GM18498 (cell line): ENCODE data around the gene CSNK1A1L.

ENCODE experiments used
- ATAC-seq: cut with Tn5 transposase; IDR thresholded peaks from one replicate; pipeline ENCODE4 v1.9.1; 2021; ENCODE audit warnings: mild to moderate bottlenecking, moderate library complexity; ENCODE audit not compliant: unreplicated experiment

The CSNK1A1L gene

GRCh38 chr13:37105251-37105714 is at the start of gene CSNK1A1L:
Gene CSNK1A1L, minus strand, starts transcription at chr13:37105664. Its CDS starts 408 bp downstream, at chr13:37105256.
- no peak for ATAC-seq

DNA sequence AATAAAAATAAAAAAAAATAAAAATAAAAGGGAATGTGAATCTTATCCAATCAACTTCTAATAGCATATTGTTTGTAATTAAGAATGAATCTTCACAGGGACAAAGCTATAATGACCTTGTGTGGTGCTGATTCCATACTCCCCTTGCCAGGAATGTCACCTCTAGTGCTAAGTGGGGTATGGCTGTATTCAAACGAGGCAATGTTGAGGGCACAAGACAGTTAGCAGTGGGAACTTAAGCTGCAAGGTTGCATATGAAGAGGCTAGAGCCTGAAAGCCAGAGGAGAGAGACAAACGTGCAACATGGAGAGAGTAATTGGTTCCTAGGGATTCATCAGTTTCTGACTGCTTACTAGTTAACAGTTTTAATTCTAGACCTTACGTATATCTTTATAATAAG is 43.9 kb upstream of the CSNK1A1L start:
- ATAC-seq, result no peak

GRCh38 chr13:37148501-37148900 is 43.0 kb upstream of the CSNK1A1L start:
- ATAC-seq, result no peak

GRCh38 chr13:37144661-37145060 is 39.2 kb upstream of the CSNK1A1L start:
- no peak for ATAC-seq

DNA sequence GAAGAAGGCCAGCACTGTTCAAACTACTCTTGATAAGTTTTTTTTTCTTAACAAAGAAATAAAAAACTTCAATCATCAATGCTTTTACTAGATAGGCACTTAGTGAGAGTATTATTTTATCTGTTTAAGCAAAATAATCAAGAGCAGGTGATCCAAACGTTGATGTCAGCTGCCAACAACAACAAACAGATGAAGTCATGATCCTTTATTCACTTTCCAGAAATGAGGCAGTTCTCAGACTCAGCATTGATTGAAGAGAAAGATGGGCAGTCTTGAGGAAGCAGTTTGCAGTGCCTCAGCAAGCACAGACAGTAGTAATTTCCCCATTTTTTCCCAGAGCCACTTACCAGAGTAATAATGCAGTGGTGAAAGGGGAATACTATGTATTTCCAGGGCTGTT is 38.4 kb upstream of the CSNK1A1L start:
- no peak for ATAC-seq

GRCh38 chr13:37142877-37143276 is 37.4 kb upstream of the CSNK1A1L start:
- ATAC-seq, result no peak

DNA sequence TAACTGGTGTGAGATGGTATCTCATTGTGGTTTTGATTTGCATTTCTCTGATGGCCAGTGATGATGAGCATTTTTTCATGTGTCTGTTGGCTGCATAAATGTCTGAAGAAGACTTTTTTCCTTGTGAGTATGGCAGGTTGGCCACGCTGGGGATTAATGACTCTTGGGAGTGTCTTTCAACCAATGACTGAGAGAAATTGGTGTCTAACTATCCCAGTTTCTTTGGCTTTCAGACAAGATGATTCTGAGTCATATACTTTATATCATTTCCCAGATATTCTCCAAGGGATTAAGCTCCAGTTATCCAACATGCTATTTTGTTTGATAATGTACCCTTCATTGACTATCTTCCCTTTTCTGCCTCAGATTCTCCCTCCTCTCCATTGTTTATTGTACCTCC is 35.5 kb upstream of the CSNK1A1L start:
- ATAC-seq, result no peak

GRCh38 chr13:37139356-37139755 is 33.9 kb upstream of the CSNK1A1L start:
- no peak for ATAC-seq

DNA sequence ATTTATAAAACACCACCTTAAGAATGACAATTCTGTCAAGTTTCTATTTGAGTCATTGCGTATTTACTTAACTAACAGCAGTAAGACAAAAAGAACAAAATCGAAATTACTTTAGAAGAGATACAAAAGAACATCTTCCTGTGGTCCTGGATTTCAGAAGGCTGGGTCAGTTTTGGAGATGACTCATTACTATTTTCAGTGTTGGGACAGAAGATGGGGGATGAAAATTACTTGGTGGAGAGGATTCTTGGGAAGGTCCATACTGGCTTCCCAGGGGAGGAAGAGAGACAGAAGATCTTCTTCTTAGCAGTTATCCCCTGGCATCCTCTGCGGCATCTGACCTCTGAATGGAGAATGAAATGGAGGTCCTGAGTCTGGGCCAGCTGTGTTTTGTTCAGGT is 33.5 kb upstream of the CSNK1A1L start:
- ATAC-seq, result no peak

DNA sequence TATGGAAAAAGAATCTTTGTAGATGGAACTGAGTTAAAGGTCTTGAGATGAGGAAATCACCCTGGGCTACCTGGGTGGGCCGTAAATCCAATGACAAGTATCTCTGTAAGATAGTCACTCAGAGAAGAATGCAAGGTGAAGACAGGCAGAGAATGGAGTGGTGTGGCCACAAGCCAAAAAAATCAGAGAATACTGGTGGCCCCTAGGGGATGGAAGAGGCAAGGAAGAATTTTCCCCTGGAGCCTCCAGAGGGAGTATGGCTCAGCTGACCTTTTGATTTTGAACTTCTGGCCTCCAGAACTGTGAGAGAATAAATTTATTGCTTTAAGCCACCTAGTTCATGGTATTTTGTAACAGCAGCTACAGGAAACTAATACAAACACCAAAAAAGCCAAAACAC is 32.7 kb upstream of the CSNK1A1L start:
- no peak for ATAC-seq

DNA sequence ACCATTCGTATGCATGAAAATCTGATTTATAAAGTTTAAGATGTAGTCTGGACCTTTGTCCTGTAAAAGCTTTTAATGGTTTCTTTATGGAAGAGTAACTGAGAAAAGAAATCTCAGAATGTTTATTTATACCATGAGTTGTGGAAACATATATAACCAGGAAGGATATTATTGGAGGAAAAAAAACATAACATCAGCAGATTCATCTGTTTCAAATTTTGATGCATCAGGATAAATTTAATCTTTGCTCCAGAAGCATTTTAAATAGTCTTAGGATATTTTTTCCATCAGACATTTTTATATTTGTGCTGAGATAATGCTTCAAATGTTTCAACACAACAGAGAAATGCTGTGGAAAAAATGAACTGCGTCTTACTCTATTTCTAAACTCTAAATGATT is 31.2 kb upstream of the CSNK1A1L start:
- ATAC-seq, result no peak

- no peak for ATAC-seq
Observed at GRCh38 chr13:37136187-37136586, 30.7 kb upstream of the CSNK1A1L start.

- ATAC-seq, result no peak
Observed at GRCh38 chr13:37134411-37135041, 29.1 kb upstream of the CSNK1A1L start.

GRCh38 chr13:37132211-37132610 is 26.7 kb upstream of the CSNK1A1L start:
- no peak for ATAC-seq

DNA sequence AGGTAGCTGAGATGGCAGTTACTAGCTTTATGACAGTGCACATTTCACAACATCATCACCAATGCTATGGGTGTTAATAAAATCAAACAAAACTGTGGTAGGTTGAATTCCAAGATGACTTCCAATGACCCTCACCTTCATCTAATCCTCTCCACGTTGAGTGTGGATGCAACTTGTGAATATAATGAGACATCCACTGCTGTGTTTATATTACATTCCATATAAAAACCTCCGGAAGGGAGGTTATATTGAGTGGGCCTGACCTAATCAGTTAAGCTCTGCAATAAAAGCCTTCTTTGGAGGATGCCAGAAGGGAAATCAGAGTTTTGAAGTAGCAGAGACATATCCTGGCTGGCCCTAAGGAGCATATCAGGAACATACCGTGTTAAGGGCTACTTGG is 25.6 kb upstream of the CSNK1A1L start:
- no peak for ATAC-seq

DNA sequence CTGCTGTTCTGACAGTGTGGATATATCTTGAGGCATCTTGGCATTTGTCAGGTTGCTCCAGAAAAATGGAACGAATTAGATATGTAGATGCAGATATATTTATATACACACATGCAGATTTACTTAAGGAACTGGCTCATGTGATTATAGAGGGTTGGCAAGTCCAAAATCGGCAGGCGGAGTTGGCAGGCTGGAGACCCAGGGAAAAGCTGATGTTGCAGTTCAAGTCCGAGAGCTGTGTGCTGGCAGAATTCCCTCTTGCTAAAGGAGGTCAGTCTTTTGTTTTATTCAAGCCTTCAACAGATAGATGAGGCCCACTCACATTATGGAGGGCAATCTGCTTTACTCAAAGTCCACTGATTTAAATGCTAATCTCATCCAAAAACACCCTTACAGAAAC is 24.4 kb upstream of the CSNK1A1L start:
- no peak for ATAC-seq

DNA sequence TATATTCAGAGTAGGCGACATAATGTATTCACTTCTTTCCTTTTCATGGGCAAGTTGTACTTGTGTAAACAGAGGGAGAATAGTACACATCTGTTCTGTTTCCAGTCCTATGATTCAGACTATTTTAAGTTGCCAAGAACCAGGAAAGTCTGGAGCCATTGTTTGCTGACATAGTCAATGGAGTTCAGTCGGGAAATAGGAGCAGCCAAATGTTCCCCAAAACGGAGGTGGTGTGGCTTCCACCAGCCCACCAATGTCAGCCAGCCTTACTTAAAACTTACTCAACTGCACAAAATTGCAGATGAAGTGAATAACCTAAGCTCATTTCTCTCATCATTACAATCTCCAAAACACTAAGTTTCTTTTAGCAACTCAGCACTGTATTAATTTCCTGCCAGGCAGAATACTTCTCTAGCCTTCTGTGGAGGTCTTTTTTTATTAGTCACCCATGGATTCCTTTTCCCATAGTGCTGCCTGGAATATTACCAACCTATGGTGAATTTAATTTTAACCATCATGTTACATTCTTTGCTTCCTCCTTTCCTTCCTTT is 22.3 kb upstream of the CSNK1A1L start:
- ATAC-seq, result no peak

- no peak for ATAC-seq
Observed at GRCh38 chr13:37123337-37123736, 17.9 kb upstream of the CSNK1A1L start.

DNA sequence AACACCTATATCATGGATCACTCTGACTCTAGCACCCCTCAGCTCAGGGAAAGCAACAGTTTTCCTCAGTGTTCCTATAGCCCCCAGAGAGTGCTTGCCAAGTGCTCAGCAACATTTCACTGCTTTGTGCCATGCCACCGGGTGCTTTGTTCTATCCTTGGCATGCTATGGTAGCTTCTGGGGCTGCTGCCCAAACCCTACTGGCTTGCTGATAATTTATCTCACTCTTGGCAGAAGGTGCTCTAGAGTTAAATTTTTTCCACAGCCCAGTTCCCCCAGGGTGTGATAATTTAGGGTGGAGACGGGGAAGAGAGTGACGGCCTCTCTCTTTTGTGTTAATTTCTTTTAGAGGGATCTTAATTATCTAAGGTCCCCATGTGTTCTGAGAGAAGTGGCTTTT is 12.6 kb upstream of the CSNK1A1L start:
- ATAC-seq, result no peak

DNA sequence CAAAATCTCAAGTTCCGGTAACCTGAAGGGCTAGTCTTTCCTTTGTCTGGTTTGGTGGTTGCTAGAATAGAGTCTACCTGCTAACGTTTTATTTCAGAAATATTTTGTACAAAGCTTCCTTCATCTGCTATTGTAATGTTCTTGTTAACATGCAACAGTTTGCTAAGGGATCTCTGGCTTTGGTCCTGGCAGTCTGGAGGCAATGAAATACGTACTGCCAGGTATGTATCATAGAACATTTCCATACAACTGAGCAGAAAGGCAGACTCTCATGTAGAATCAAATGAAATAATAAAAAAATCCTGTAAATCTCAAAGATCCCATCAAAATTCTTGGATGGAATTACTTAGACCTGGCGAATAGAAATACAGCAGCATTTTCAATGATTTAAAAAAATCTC is 8.8 kb upstream of the CSNK1A1L start:
- ATAC-seq, result no peak

DNA sequence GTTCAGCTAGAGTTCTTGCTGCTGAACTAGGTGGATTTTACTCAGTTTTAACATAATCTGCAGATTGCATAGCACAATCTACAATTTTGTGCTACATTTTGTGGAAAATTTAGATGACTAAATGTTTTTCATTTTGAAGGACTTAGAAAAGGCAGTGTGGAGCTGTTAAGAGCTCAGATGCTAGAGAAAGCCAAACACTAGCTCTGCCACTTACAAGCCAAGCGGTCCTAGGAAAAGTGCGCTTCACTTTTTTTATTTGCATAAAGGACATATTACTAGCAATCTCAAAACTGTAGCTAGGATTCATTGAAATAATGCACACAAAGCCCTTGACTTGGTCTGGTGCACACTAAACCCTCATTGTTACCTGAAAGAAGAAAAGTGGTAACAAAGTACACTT is 8.1 kb upstream of the CSNK1A1L start:
- ATAC-seq, result no peak

GRCh38 chr13:37109051-37109678 is 3.7 kb upstream of the CSNK1A1L start:
- no peak for ATAC-seq

GRCh38 chr13:37107868-37108267 is 2.4 kb upstream of the CSNK1A1L start:
- ATAC-seq, result no peak
